Mesenchymal stem cell (in vitro differentiated cells and primary cell): ENCODE results near the gene ENO2.
A peak's percentile ranks its signal among the peaks of the same experiment; 100 is the strongest.

Experiments used
- DNase-seq: peaks from one replicate; pipeline ENCODE4 v3.0.0-alpha.2; 2013
- H2AFZ ChIP-seq: one replicate; pipeline ENCODE4 v1.6.1; 2013; ENCODE audit warnings: low read depth, mild to moderate bottlenecking, control low read depth, inconsistent platforms, low read length, moderate library complexity
- H2AK5ac ChIP-seq: 2 replicates; pipeline ENCODE4 v1.6.1; 2013; ENCODE audit warnings: low read length, moderate library complexity, mild to moderate bottlenecking, inconsistent platforms; ENCODE audit not compliant: severe bottlenecking
- H2BK120ac ChIP-seq: one replicate; pipeline ENCODE4 v1.6.1; 2013; ENCODE audit warnings: low read depth, mild to moderate bottlenecking, inconsistent platforms, low read length, moderate library complexity
- H2BK12ac ChIP-seq, 2 experiments: one replicate each; pipeline ENCODE4 v1.6.1; 2013; ENCODE audit warnings: inconsistent platforms in 2 of 2, low read length in 2 of 2, mild to moderate bottlenecking in 2 of 2, moderate library complexity in 2 of 2, control low read depth in 1 of 2
- H2BK15ac ChIP-seq: one replicate; pipeline ENCODE4 v1.6.1; 2013; ENCODE audit warnings: mild to moderate bottlenecking, low read depth, inconsistent platforms; ENCODE audit not compliant: poor library complexity, severe bottlenecking
- H2BK5ac ChIP-seq: 2 replicates; pipeline ENCODE4 v1.6.1; 2013; ENCODE audit warnings: low read depth, mild to moderate bottlenecking, low read length, control low read depth, inconsistent platforms; ENCODE audit not compliant: poor library complexity, severe bottlenecking
- H3K14ac ChIP-seq, 2 experiments: one replicate each; pipeline ENCODE4 v1.6.1; 2013; ENCODE audit warnings: inconsistent platforms in 2 of 2, low read length in 2 of 2, control low read depth in 1 of 2, mild to moderate bottlenecking in 1 of 2, moderate library complexity in 1 of 2
- H3K18ac ChIP-seq, 2 experiments: one replicate each; pipeline ENCODE4 v1.6.1; 2013; ENCODE audit warnings: inconsistent platforms in 2 of 2, low read length in 2 of 2, control low read depth in 1 of 2, low read depth in 1 of 2, mild to moderate bottlenecking in 1 of 2
- H3K23ac ChIP-seq, 2 experiments: one replicate each; pipeline ENCODE4 v1.6.1; 2013; ENCODE audit warnings: inconsistent platforms in 2 of 2, low read length in 2 of 2, mild to moderate bottlenecking in 2 of 2, moderate library complexity in 2 of 2, control low read depth in 1 of 2
- H3K27ac ChIP-seq: 2 replicates; pipeline ENCODE4 v1.5.1; 2013; ENCODE audit warnings: mild to moderate bottlenecking, moderate library complexity, low read length, control low read depth, inconsistent platforms; ENCODE audit not compliant: poor library complexity, severe bottlenecking
- H3K27me3 ChIP-seq, 2 experiments: 2 replicates each; pipeline versions ENCODE4 v1.6.1 to v1.7.0; 2013; ENCODE audit warnings: low read length in 2 of 2, mild to moderate bottlenecking in 2 of 2, moderate library complexity in 2 of 2, control low read depth in 1 of 2, inconsistent platforms in 1 of 2; ENCODE audit not compliant: control insufficient read depth in 1 of 2, insufficient read depth in 1 of 2
- H3K36me3 ChIP-seq, 2 experiments: 2 replicates each; pipeline versions ENCODE4 v1.6.1 to v1.7.0; 2013; ENCODE audit warnings: low read length in 2 of 2, control low read depth in 1 of 2, inconsistent platforms in 1 of 2, low read depth in 1 of 2, mild to moderate bottlenecking in 1 of 2; ENCODE audit not compliant: insufficient read depth in 2 of 2, control insufficient read depth in 1 of 2
- H3K4ac ChIP-seq, 2 experiments: one replicate each; pipeline ENCODE4 v1.6.1; 2013; ENCODE audit warnings: inconsistent platforms in 2 of 2, low read length in 2 of 2, mild to moderate bottlenecking in 2 of 2, moderate library complexity in 2 of 2, control low read depth in 1 of 2, low read depth in 1 of 2
- H3K4me1 ChIP-seq: 2 replicates; pipeline ENCODE4 v1.6.1; 2013; ENCODE audit warnings: low read depth, low read length, control low read depth; ENCODE audit not compliant: control insufficient read depth, insufficient read depth
- H3K4me2 ChIP-seq: 2 replicates; pipeline ENCODE4 v1.6.1; 2013; ENCODE audit warnings: low read length, mild to moderate bottlenecking, inconsistent platforms; ENCODE audit not compliant: poor library complexity, severe bottlenecking
- H3K4me3 ChIP-seq, 2 experiments: 2 replicates each; pipeline versions ENCODE4 v1.5.1 to v1.7.0; 2013; ENCODE audit warnings: low read length in 2 of 2, mild to moderate bottlenecking in 2 of 2, control low read depth in 1 of 2, low read depth in 1 of 2; ENCODE audit not compliant: insufficient read depth in 1 of 2
- H3K79me1 ChIP-seq: replicated peaks from 2 replicates; pipeline ENCODE4 v1.6.1; 2013; ENCODE audit warnings: mild to moderate bottlenecking, control low read depth, low read length, inconsistent platforms; ENCODE audit not compliant: poor library complexity, severe bottlenecking
- H3K9ac ChIP-seq: 2 replicates; pipeline ENCODE4 v1.7.0; 2013; ENCODE audit warnings: mild to moderate bottlenecking, low read length, moderate library complexity
- H3K9me3 ChIP-seq: 2 replicates; pipeline ENCODE4 v1.7.0; 2013; ENCODE audit warnings: mild to moderate bottlenecking, low read length; ENCODE audit not compliant: control insufficient read depth
- H4K8ac ChIP-seq: one replicate; pipeline ENCODE4 v1.6.1; 2013; ENCODE audit warnings: inconsistent platforms, mild to moderate bottlenecking, low read length, moderate library complexity
- H4K91ac ChIP-seq: one replicate; pipeline ENCODE4 v1.6.1; 2013; ENCODE audit warnings: mild to moderate bottlenecking, low read length, inconsistent platforms
- WGBS: methylation state at CpG from one replicate; pipeline ENCODE4 v1.1.7; 2013; ENCODE audit warnings: mixed read lengths; 5-methylcytosine and 5-hydroxymethylcytosine counted together

ENO2 gene

DNA sequence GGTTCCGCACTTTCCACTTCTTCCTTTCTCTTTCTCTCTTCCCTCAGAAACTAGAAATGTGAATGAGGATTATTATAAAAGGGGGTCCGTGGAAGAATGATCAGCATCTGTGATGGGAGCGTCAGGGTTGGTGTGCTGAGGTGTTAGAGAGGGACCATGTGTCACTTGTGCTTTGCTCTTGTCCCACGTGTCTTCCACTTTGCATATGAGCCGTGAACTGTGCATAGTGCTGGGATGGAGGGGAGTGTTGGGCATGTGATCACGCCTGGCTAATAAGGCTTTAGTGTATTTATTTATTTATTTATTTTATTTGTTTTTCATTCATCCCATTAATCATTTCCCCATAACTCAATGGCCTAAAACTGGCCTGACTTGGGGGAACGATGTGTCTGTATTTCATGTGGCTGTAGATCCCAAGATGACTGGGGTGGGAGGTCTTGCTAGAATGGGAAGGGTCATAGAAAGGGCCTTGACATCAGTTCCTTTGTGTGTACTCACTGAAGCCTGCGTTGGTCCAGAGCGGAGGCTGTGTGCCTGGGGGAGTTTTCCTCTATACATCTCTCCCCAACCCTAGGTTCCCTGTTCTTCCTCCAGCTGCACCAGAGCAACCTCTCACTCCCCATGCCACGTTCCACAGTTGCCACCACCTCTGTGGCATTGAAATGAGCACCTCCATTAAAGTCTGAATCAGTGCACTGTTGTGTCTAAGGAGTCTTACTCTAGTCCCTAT is 8.8 kb downstream of the ENO2 start:
- Histone ChIP-seq H3K36me3 (peaks cover 4 to 42% of the 10 kb centered on the region in 2 experiments), H4K91ac (no peak overlapping the region), H3K79me1 (no peaks in the 10 kb centered on the region), H2BK15ac (no peak overlapping the region), H3K27me3 (no peaks in the 10 kb centered on the region), H3K4me1 (peaks cover 35% of the 10 kb centered on the region), H3K9me3 (no peaks in the 10 kb centered on the region), H4K8ac (no peak overlapping the region), H3K4ac (no peak overlapping the region), H3K9ac (no peak overlapping the region), H3K4me3 (no peak overlapping the region), H3K27ac (no peak overlapping the region), H3K18ac (no peak overlapping the region), H2AK5ac (no peak overlapping the region), H2BK5ac (no peak overlapping the region), H2BK12ac (no peak overlapping the region), H2AFZ (no peak overlapping the region), H3K14ac (no peak overlapping the region), H2BK120ac (no peak overlapping the region), H3K4me2 (no peak overlapping the region), H3K23ac (no peak overlapping the region)
- DNase-seq, result no peak
- WGBS, result 92% methylated on average over 6 of the region's 10 CpGs

DNA sequence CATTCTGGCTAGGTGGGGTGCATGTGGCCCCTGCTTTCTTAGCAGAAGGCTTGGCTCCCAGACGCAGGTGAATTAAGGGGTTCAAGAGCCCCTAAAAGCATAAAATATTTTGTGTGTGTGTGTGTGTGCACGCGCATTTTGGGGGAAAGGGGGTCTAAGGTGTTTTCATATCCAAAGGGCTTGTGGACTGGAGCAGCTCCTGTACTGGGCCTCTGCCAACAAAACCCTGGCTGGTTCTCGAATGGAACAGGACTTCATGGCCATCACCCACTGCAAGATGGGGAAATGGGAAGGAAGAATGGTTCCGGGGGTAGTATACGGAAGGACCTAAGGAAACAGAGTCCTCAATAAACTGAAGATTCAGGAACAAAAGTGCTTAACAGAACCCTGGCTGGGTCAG is 9.5 kb downstream of the ENO2 start:
- no peak overlapping the region for H3K27ac ChIP-seq
- no peaks in the 10 kb centered on the region for H3K9me3 ChIP-seq
- H3K4me2 ChIP-seq, result no peak overlapping the region
- no peak overlapping the region for H3K18ac ChIP-seq
- H2AK5ac ChIP-seq, result no peak overlapping the region
- no peak overlapping the region for H3K4me3 ChIP-seq
- H2BK15ac ChIP-seq, result no peak overlapping the region
- H2BK5ac ChIP-seq, result no peak overlapping the region
- no peak overlapping the region for H3K4ac ChIP-seq
- H3K14ac ChIP-seq, result no peak overlapping the region
- peak overlapping the region; percentile 91 for H3K9ac ChIP-seq
- H3K27me3 ChIP-seq, result no peaks in the 10 kb centered on the region
- no peak overlapping the region for H4K91ac ChIP-seq
- no peak overlapping the region for H3K23ac ChIP-seq
- H3K4me1 ChIP-seq, result peaks cover 35% of the 10 kb centered on the region
- H4K8ac ChIP-seq, result no peak overlapping the region
- 87% methylated on average over 6 of the region's 6 CpGs for WGBS
- no peak overlapping the region for H2BK120ac ChIP-seq
- H2BK12ac ChIP-seq, result peak overlapping the region in 1 of 2 experiments; percentile 16
- H2AFZ ChIP-seq, result no peak overlapping the region
- peaks cover 4 to 41% of the 10 kb centered on the region in 2 experiments for H3K36me3 ChIP-seq
- H3K79me1 ChIP-seq, result no peaks in the 10 kb centered on the region
- DNase-seq, result no peak

DNA sequence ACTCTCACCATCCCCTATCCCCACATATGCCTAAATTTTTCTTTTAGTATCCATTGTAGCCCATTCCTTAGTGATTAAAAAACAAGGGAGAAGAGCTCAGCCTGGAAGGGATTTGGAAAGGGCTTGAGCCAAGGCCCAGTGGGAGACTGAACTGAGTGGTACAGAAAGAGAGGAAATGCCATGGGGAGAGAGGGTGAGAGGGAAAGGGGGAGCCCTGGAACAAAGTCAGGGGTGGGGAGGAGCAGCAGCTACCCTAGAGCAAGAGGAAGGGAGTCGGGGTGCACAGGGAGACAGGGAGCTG is 10.8 kb downstream of the ENO2 start:
- Histone ChIP-seq H3K18ac (peak overlapping the region; percentile 93 to 96), H3K79me1 (no peaks in the 10 kb centered on the region), H3K4ac (peak overlapping the region; percentile 82 to 89), H2BK120ac (peak overlapping the region; percentile 85), H3K23ac (peak overlapping the region in 1 of 2 experiments; percentile 23), H3K4me1 (peaks cover 39% of the 10 kb centered on the region), H3K9ac (peak overlapping the region; percentile 91), H2BK15ac (no peak overlapping the region), H2AK5ac (peak overlapping the region; percentile 91), H4K91ac (peak overlapping the region; percentile 92), H3K27me3 (no peaks in the 10 kb centered on the region), H2AFZ (no peak overlapping the region), H2BK5ac (peak overlapping the region; percentile 10), H3K9me3 (no peaks in the 10 kb centered on the region), H3K4me2 (no peak overlapping the region), H4K8ac (peak overlapping the region; percentile 78), H3K14ac (peak overlapping the region in 1 of 2 experiments; percentile 68), H2BK12ac (peak overlapping the region; percentile 80 to 84), H3K36me3 (peaks cover 3 to 28% of the 10 kb centered on the region in 2 experiments), H3K27ac (peak overlapping the region; percentile 93), H3K4me3 (peak overlapping the region in 1 of 2 experiments; percentile 84)
- no peak for DNase-seq
- WGBS, result 33% methylated on average over 1 of the region's 1 CpG

GRCh38 chr12:6925540-6926279 is 11.3 kb downstream of the ENO2 start:
- H2AK5ac ChIP-seq, result peak overlapping the region; percentile 95
- H2BK15ac ChIP-seq, result peak overlapping the region; percentile 92
- DNase-seq, result peak; percentile 92
- H3K27me3 ChIP-seq, result no peaks in the 10 kb centered on the region
- peak overlapping the region; percentile 85 for H2BK120ac ChIP-seq
- H2BK5ac ChIP-seq, result peak overlapping the region; percentile 10
- H2BK12ac ChIP-seq, result peak overlapping the region; percentile 76 to 80
- H2AFZ ChIP-seq, result peak overlapping the region; percentile 57
- H3K4me1 ChIP-seq, result peaks cover 39% of the 10 kb centered on the region
- H3K4ac ChIP-seq, result peak overlapping the region; percentile 91 to 98
- peak overlapping the region; percentile 95 for H4K8ac ChIP-seq
- H3K23ac ChIP-seq, result peak overlapping the region in 1 of 2 experiments; percentile 30
- peaks cover 3 to 28% of the 10 kb centered on the region in 2 experiments for H3K36me3 ChIP-seq
- peak overlapping the region; percentile 98 for H4K91ac ChIP-seq
- peak overlapping the region in 1 of 2 experiments; percentile 84 for H3K4me3 ChIP-seq
- peak overlapping the region; percentile 91 for H3K9ac ChIP-seq
- H3K27ac ChIP-seq, result peak overlapping the region; percentile 93
- H3K79me1 ChIP-seq, result no peaks in the 10 kb centered on the region
- H3K4me2 ChIP-seq, result peak overlapping the region; percentile 72
- no peaks in the 10 kb centered on the region for H3K9me3 ChIP-seq
- H3K18ac ChIP-seq, result peak overlapping the region; percentile 93 to 99
- WGBS, result 4% methylated on average over 6 of the region's 8 CpGs
- H3K14ac ChIP-seq, result peak overlapping the region in 1 of 2 experiments; percentile 68
